BLaER1 (cell line): Measurements from ENCODE around the gene PLCH1.
"Not testable (repeated sequence)": the region's sequence is repeated elsewhere in the genome, so short reads cannot be mapped to it uniquely, and the experiment has no call there.

ENCODE experiments used
- H3K27ac ChIP-seq: shearing (Covaris generic); formaldehyde crosslinking; 2 replicates; pipeline ENCODE4 v1.8.1; 2022
- H3K27me3 ChIP-seq: shearing (Covaris generic); formaldehyde crosslinking; 2 replicates; pipeline ENCODE4 v1.8.1; 2022
- H3K36me3 ChIP-seq: shearing (Covaris generic); formaldehyde crosslinking; 2 replicates; pipeline ENCODE4 v1.8.1; 2022
- H3K4me1 ChIP-seq: shearing (Covaris generic); formaldehyde crosslinking; 2 replicates; pipeline ENCODE4 v1.8.1; 2022
- H3K4me2 ChIP-seq: shearing (Covaris generic); formaldehyde crosslinking; 2 replicates; pipeline ENCODE4 v1.8.1; 2022
- H3K4me3 ChIP-seq: shearing (Covaris generic); formaldehyde crosslinking; 2 replicates; pipeline ENCODE4 v1.8.1; 2022
- H3K9ac ChIP-seq: shearing (Covaris generic); formaldehyde crosslinking; 2 replicates; pipeline ENCODE4 v1.8.1; 2022
- H3K9me3 ChIP-seq: shearing (Covaris generic); formaldehyde crosslinking; 2 replicates; pipeline ENCODE4 v1.8.1; 2022
- H4K20me1 ChIP-seq: shearing (Covaris generic); formaldehyde crosslinking; 2 replicates; pipeline ENCODE4 v1.8.1; 2022
- Cebpa-rat ChIP-seq: shearing (Covaris generic); IDR thresholded peaks from 2 replicates; pipeline ENCODE4 v1.8.1; 2022

The PLCH1 gene

GRCh38 chr3:155648013-155648591 lies 96.8 kb downstream of the PLCH1 start:
- Histone ChIP-seq H3K36me3 (no peaks in the 10 kb centered on the region), H3K27ac (no peak overlapping the region), H4K20me1 (no peaks in the 10 kb centered on the region), H3K27me3 (no peaks in the 10 kb centered on the region), H3K4me1 (no peaks in the 10 kb centered on the region), H3K4me2 (no peak overlapping the region), H3K4me3 (no peak overlapping the region), H3K9me3 (no peaks in the 10 kb centered on the region), H3K9ac (no peak overlapping the region)
- no peak for TF ChIP-seq Cebpa-rat

GRCh38 chr3:155647206-155647605 lies 97.7 kb downstream of the PLCH1 start:
- no peak overlapping the region for H3K27ac ChIP-seq
- no peaks in the 10 kb centered on the region for H3K9me3 ChIP-seq
- H3K4me3 ChIP-seq = no peak overlapping the region
- no peak overlapping the region for H3K9ac ChIP-seq
- no peaks in the 10 kb centered on the region for H3K36me3 ChIP-seq
- no peak overlapping the region for H3K4me2 ChIP-seq
- TF ChIP-seq Cebpa-rat = no peak
- no peaks in the 10 kb centered on the region for H3K4me1 ChIP-seq
- no peaks in the 10 kb centered on the region for H3K27me3 ChIP-seq
- no peaks in the 10 kb centered on the region for H4K20me1 ChIP-seq

- Histone ChIP-seq H3K4me3 (no peak overlapping the region), H3K27me3 (no peaks in the 10 kb centered on the region), H3K4me2 (no peak overlapping the region), H3K9me3 (no peaks in the 10 kb centered on the region), H3K27ac (no peak overlapping the region), H4K20me1 (no peaks in the 10 kb centered on the region), H3K4me1 (no peaks in the 10 kb centered on the region), H3K9ac (no peak overlapping the region), H3K36me3 (no peaks in the 10 kb centered on the region)
- TF ChIP-seq Cebpa-rat = no peak
These were observed 98.2 kb downstream of the PLCH1 start for GRCh38 chr3:155646669-155647068.

- no peak overlapping the region for H3K4me2 ChIP-seq
- no peaks in the 10 kb centered on the region for H3K36me3 ChIP-seq
- no peaks in the 10 kb centered on the region for H4K20me1 ChIP-seq
- no peak overlapping the region for H3K27ac ChIP-seq
- H3K4me1 ChIP-seq = no peaks in the 10 kb centered on the region
- H3K4me3 ChIP-seq = no peak overlapping the region
- H3K9me3 ChIP-seq = no peaks in the 10 kb centered on the region
- no peaks in the 10 kb centered on the region for H3K27me3 ChIP-seq
- H3K9ac ChIP-seq = no peak overlapping the region
- TF ChIP-seq Cebpa-rat = no peak
These were observed 98.7 kb downstream of the PLCH1 start for GRCh38 chr3:155646128-155646527.

- Histone ChIP-seq H3K27ac (no peak overlapping the region), H3K36me3 (no peaks in the 10 kb centered on the region), H3K4me3 (no peak overlapping the region), H3K9me3 (no peaks in the 10 kb centered on the region), H3K9ac (no peak overlapping the region), H3K27me3 (no peaks in the 10 kb centered on the region), H4K20me1 (no peaks in the 10 kb centered on the region), H3K4me1 (no peaks in the 10 kb centered on the region), H3K4me2 (no peak overlapping the region)
- no peak for TF ChIP-seq Cebpa-rat
These were observed 101.2 kb downstream of the PLCH1 start for GRCh38 chr3:155643581-155644165.

GRCh38 chr3:155641956-155642355 lies 102.9 kb downstream of the PLCH1 start:
- no peaks in the 10 kb centered on the region for H3K9me3 ChIP-seq
- TF ChIP-seq Cebpa-rat = no peak

GRCh38 chr3:155640098-155640497 lies 104.8 kb downstream of the PLCH1 start:
- Histone ChIP-seq H3K9ac (no peak overlapping the region), H4K20me1 (no peaks in the 10 kb centered on the region), H3K36me3 (no peaks in the 10 kb centered on the region), H3K9me3 (no peaks in the 10 kb centered on the region), H3K4me2 (no peak overlapping the region), H3K27me3 (no peaks in the 10 kb centered on the region), H3K4me3 (no peak overlapping the region), H3K4me1 (no peaks in the 10 kb centered on the region), H3K27ac (no peak overlapping the region)
- TF ChIP-seq Cebpa-rat = no peak

More at GRCh38 chr3:155641956-155642355, 102.9 kb downstream of the PLCH1 start:
- no peaks in the 10 kb centered on the region for H4K20me1 ChIP-seq
- H3K4me2 ChIP-seq = no peak overlapping the region
- H3K4me1 ChIP-seq = no peaks in the 10 kb centered on the region
- H3K27ac ChIP-seq = no peak overlapping the region
- H3K4me3 ChIP-seq = no peak overlapping the region
- no peaks in the 10 kb centered on the region for H3K27me3 ChIP-seq
- no peaks in the 10 kb centered on the region for H3K36me3 ChIP-seq
- no peak overlapping the region for H3K9ac ChIP-seq

GRCh38 chr3:155639462-155640055 lies 105.3 kb downstream of the PLCH1 start:
- no peaks in the 10 kb centered on the region for H4K20me1 ChIP-seq
- no peak overlapping the region for H3K9ac ChIP-seq
- H3K27ac ChIP-seq = no peak overlapping the region
- no peaks in the 10 kb centered on the region for H3K27me3 ChIP-seq
- TF ChIP-seq Cebpa-rat = no peak
- H3K4me3 ChIP-seq = no peak overlapping the region
- H3K4me2 ChIP-seq = no peak overlapping the region
- H3K36me3 ChIP-seq = no peaks in the 10 kb centered on the region
- H3K4me1 ChIP-seq = no peaks in the 10 kb centered on the region
- no peaks in the 10 kb centered on the region for H3K9me3 ChIP-seq

- not testable (repeated sequence) for H3K4me2 ChIP-seq, H4K20me1 ChIP-seq, H3K27me3 ChIP-seq, H3K36me3 ChIP-seq, H3K9ac ChIP-seq, H3K9me3 ChIP-seq, H3K27ac ChIP-seq, H3K4me1 ChIP-seq, H3K4me3 ChIP-seq
These were observed 106.4 kb downstream of the PLCH1 start for GRCh38 chr3:155638461-155638860.

- H3K9ac ChIP-seq = no peak overlapping the region
- H4K20me1 ChIP-seq = no peaks in the 10 kb centered on the region
- H3K36me3 ChIP-seq = no peaks in the 10 kb centered on the region
- no peak overlapping the region for H3K27ac ChIP-seq
- H3K4me1 ChIP-seq = no peaks in the 10 kb centered on the region
- no peaks in the 10 kb centered on the region for H3K27me3 ChIP-seq
- no peaks in the 10 kb centered on the region for H3K9me3 ChIP-seq
- no peak overlapping the region for H3K4me3 ChIP-seq
- TF ChIP-seq Cebpa-rat = no peak
- no peak overlapping the region for H3K4me2 ChIP-seq
These were observed 107.3 kb downstream of the PLCH1 start for GRCh38 chr3:155637567-155637966.
